GM21515 (cell line): ENCODE data around the gene SRP9.

ENCODE experiments used
- ATAC-seq: cut with Tn5 transposase; IDR thresholded peaks from one replicate; pipeline ENCODE4 v1.9.1; 2021; ENCODE audit not compliant: unreplicated experiment

Gene SRP9

GRCh38 chr1:225777583-225778336 lies at the start of gene SRP9:
TSS of gene SRP9 (plus strand) at chr1:225777826. CDS start at chr1:225777941, 115 bp downstream.
- peak; percentile 100 for ATAC-seq

GRCh38 chr1:225731491-225731890 lies 46.1 kb upstream of the SRP9 start:
- ATAC-seq: no peak

- no peak for ATAC-seq
Observed at GRCh38 chr1:225733254-225733653, 44.4 kb upstream of the SRP9 start.

DNA sequence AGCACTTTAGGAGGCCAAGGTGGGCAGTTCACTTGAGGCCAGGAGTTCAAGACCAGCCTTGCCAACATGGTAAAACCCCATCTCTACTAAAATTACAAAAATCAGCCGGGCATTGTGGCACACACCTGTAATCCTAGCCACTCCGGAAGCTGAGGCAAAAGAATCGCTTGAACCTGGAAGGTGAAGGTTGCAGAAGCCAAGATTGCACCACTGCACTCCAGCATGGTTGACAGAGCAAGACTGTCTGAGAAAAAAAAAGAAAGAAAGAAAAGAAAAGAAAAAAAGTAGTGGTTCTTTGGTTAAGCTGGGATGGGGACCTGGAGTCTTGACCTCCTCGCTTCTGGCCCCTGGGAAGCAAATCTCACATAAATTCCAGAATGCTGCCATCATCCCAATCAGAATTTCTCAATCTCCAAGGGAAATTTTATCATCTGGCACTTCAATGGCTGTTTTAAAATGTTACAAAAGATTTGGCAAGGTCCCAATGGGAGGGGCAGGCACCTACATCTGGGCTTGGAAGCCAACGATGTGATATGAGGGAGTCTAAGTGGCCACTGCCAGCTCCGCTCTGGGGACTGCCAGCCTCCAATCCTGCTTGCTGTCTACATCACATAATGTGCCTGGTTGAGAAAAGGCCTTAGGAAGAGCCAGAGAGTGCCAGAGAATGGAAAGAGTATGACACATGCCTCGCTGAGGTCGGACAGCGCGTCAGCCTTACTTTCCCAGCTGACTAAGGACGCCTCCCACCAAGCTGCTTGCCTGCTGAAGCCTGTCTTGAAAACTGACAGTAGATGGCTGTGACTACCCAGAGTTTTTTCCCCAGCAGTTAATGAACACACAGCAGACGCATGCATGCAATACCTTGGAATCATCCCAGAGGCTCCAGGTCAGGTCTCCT lies 42.1 kb upstream of the SRP9 start:
- no peak for ATAC-seq

DNA sequence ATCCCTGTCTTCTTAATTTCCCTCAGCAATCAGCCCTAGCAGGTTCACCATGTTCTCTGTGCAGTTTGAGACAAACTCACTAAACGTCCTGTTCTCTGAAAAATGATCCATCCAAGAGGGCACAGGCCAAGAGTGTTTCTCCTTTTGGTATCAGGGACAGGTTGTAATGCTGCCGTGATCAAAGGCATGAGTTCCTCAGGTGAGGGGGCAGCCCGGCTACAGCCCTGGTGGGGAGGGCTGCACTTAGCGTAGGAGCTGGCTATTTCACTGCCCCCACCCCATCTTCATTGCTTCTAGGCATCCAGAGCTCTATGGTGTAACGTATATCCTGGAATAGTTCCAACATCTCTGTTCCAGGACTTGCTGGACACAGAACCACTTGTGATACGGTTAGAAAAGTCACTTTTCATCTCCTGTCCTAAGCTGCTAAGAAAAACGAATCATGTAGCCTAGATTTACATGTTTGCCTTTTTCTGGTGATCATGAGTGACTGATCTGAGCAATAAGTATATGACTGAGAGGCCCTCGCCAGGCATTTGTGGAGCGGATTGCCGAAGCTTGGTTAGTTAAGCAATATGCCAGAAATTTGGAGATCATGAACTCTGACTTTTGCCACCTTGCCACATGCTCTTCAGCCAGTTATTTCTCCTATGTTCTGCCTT lies 41.1 kb upstream of the SRP9 start:
- no peak for ATAC-seq

GRCh38 chr1:225737161-225737560 lies 40.5 kb upstream of the SRP9 start:
- no peak for ATAC-seq

- ATAC-seq: no peak
Observed at GRCh38 chr1:225737866-225738265, 39.8 kb upstream of the SRP9 start.

- ATAC-seq: no peak
Observed at GRCh38 chr1:225738763-225739162, 38.9 kb upstream of the SRP9 start.

DNA sequence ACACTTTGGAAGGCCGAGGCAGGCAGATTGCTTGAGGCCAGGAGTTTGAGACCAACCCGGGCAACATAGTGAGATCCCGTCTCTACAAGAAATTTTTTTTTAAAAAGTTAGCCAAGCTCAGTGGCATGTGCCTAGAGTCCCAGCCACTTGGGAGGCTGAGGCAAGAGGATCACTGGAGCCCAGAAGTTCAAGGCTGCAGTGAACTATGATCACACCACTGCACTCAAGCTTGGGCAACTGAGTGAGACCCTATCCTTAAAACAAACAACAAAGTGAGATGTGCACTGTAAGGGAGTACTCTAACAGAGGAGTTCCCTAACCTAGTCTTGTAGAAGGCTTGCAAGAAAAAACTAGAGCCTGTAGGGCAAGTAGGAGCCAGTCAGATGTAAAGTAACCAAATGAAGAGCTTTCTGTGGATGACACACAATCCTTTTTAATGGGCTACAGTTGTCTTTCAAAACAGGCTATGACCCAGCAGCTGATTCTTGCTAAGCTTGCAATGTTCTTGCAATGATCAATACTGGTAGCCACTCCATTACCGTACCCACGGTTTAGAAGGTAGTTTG lies 38.0 kb upstream of the SRP9 start:
- ATAC-seq: no peak

GRCh38 chr1:225744745-225745144 lies 32.9 kb upstream of the SRP9 start:
- no peak for ATAC-seq

GRCh38 chr1:225745273-225745672 lies 32.4 kb upstream of the SRP9 start:
- ATAC-seq: no peak

- ATAC-seq: no peak
Observed at GRCh38 chr1:225746361-225747179, 31.1 kb upstream of the SRP9 start.

- ATAC-seq: no peak
Observed at GRCh38 chr1:225747566-225747965, 30.1 kb upstream of the SRP9 start.

DNA sequence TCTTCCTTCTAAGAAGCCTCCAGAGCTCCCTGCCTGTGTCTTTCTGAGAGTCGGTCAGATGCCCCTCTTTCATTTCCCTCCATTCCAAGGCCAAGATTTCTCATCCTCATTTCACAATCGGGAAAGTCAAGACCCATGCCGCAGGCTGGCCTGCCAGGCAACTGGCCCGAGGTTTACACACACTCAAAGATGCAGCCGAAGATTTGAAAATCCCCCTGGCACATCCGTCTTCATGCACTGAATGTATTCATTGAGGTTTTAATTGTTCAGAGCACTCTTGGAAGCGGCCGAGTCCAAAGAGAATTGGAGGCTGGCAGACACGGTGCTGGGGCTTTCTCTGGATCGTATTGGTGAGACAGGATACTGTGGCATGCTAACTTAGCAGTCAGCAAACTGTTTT lies 29.1 kb upstream of the SRP9 start:
- no peak for ATAC-seq

GRCh38 chr1:225749706-225750105 lies 27.9 kb upstream of the SRP9 start:
- no peak for ATAC-seq

DNA sequence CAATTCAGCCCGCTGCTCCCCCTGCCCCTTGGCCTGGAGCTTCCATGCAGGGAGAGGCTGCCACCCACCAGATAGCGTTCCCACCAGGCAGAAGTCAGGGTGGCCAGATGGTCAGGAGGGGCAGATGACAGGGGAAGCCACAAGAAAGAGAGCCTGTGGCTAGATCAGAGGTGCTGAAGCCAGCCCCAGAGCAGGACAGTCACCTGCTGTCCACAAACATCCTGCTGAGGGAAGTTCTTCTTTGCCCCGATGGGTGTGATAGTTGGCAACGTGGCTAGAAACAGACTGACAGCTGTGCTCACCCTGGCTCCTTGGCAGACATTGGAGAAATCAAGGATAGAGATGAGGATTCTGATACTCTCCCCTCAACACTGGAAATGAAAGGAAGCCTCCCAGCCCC lies 27.2 kb upstream of the SRP9 start:
- ATAC-seq: no peak

- ATAC-seq: no peak
Observed at GRCh38 chr1:225750875-225751824, 26.5 kb upstream of the SRP9 start.

- no peak for ATAC-seq
Observed at GRCh38 chr1:225752245-225752644, 25.4 kb upstream of the SRP9 start.

DNA sequence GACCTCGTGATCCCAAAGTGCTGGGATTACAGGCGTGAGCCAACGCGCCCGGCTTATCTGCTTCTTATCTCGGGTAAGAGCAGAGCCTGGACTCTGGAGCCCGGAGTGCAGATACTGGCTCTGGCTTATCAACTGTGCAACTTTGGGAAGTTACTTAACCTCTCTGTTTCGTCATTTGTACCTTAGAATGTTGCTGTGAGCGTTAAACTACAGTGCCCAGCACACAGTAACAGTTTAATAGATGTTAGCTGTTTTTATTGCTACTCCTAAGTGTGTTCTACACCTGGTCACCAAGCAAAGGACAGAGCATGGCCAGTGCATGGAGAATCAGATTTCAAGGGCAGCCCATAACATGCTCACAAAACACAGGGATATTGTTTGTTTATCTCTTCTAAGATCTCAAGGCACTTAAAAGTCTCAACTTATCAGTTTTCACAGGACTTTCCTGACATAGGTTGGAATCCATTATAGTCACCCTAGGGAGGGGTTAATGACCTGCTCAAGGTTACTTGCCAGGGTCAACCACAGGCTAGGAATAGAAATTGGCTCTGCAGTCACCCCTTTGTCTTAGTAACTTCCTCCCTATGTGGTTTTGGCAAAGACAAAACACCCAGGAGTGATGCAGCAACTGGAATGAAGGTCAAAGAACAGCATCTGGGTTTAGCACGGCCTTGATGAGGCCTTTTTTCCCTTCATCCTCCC lies 22.5 kb upstream of the SRP9 start:
- ATAC-seq: no peak
